Measurements from ENCODE around the gene SLC13A4.

SLC13A4 gene

GRCh38 chr7:135768467-135768866, 40.5 kb upstream of the SLC13A4 start:
- no CpG with 5 or more reads among the region's 4 CpGs for WGBS (ENCODE audit: extremely low coverage, insufficient coverage, low lambda C conversion rate)
- Histone ChIP-seq H2BK15ac (replicated peaks; ENCODE audit: low read depth) (no peak overlapping the region), H3K23ac (ENCODE audit: low read length) (no peak overlapping the region), H3K4me1 (ENCODE audit: control insufficient read depth, low read depth, low read length) (peaks cover 3% of the 10 kb centered on the region), H3K79me1 (ENCODE audit: low read length) (no peaks in the 10 kb centered on the region), H4K5ac (ENCODE audit: low read length) (no peak overlapping the region), H2BK120ac (ENCODE audit: low read depth, low read length) (no peak overlapping the region), H3K9ac (ENCODE audit: low read length) (no peak overlapping the region), H3K4ac (ENCODE audit: low read depth, low read length) (no peak overlapping the region), H3K36me3 (ENCODE audit: control insufficient read depth, insufficient read depth, low read length) (no peaks in the 10 kb centered on the region), H3K4me2 (ENCODE audit: low read length) (no peak overlapping the region), H3K18ac (ENCODE audit: low read length) (no peak overlapping the region), H3K27me3 (ENCODE audit: insufficient read depth, low read length, poor library complexity) (no peaks in the 10 kb centered on the region), H3K56ac (ENCODE audit: low read length) (no peak overlapping the region), H3K4me3 (ENCODE audit: low read length) (no peak overlapping the region), H2AK5ac (ENCODE audit: low read length) (no peak overlapping the region), H2BK5ac (ENCODE audit: low read length) (no peak overlapping the region), H4K8ac (ENCODE audit: low read depth, low read length) (no peak overlapping the region), H3K79me2 (ENCODE audit: control insufficient read depth, insufficient read depth, low read length) (no peaks in the 10 kb centered on the region), H3K27ac (ENCODE audit: low read depth, low read length) (no peak overlapping the region)
- no peak for DNase-seq

GRCh38 chr7:135768064-135768463, 40.1 kb upstream of the SLC13A4 start:
- DNase-seq, result no peak
- no peaks in the 10 kb centered on the region for H3K79me2 ChIP-seq (ENCODE audit: control insufficient read depth, insufficient read depth, low read length)
- H2AK5ac ChIP-seq (ENCODE audit: low read length), result no peak overlapping the region
- H3K79me1 ChIP-seq (ENCODE audit: low read length), result no peaks in the 10 kb centered on the region
- no peak overlapping the region for H3K4ac ChIP-seq (ENCODE audit: low read depth, low read length)
- no peak overlapping the region for H4K8ac ChIP-seq (ENCODE audit: low read depth, low read length)
- H4K5ac ChIP-seq (ENCODE audit: low read length), result no peak overlapping the region
- no peak overlapping the region for H3K27ac ChIP-seq (ENCODE audit: low read depth, low read length)
- H3K18ac ChIP-seq (ENCODE audit: low read length), result no peak overlapping the region
- H3K4me2 ChIP-seq (ENCODE audit: low read length), result no peak overlapping the region
- WGBS (ENCODE audit: extremely low coverage, insufficient coverage, low lambda C conversion rate), result no CpG with 5 or more reads among the region's 3 CpGs
- H3K4me1 ChIP-seq (ENCODE audit: control insufficient read depth, low read depth, low read length), result peaks cover 3% of the 10 kb centered on the region
- no peaks in the 10 kb centered on the region for H3K36me3 ChIP-seq (ENCODE audit: control insufficient read depth, insufficient read depth, low read length)
- H2BK5ac ChIP-seq (ENCODE audit: low read length), result no peak overlapping the region
- no peak overlapping the region for H3K4me3 ChIP-seq (ENCODE audit: low read length)
- H2BK15ac ChIP-seq (replicated peaks; ENCODE audit: low read depth), result no peak overlapping the region
- no peak overlapping the region for H3K56ac ChIP-seq (ENCODE audit: low read length)
- H2BK120ac ChIP-seq (ENCODE audit: low read depth, low read length), result no peak overlapping the region
- no peaks in the 10 kb centered on the region for H3K27me3 ChIP-seq (ENCODE audit: insufficient read depth, low read length, poor library complexity)
- no peak overlapping the region for H3K23ac ChIP-seq (ENCODE audit: low read length)
- no peak overlapping the region for H3K9ac ChIP-seq (ENCODE audit: low read length)

- Histone ChIP-seq H3K36me3 (ENCODE audit: control insufficient read depth, insufficient read depth, low read length) (no peaks in the 10 kb centered on the region), H3K23ac (ENCODE audit: low read length) (no peak overlapping the region), H2BK15ac (replicated peaks; ENCODE audit: low read depth) (no peak overlapping the region), H3K79me2 (ENCODE audit: control insufficient read depth, insufficient read depth, low read length) (no peaks in the 10 kb centered on the region), H3K79me1 (ENCODE audit: low read length) (no peaks in the 10 kb centered on the region), H3K27ac (ENCODE audit: low read depth, low read length) (no peak overlapping the region), H3K9ac (ENCODE audit: low read length) (no peak overlapping the region), H3K27me3 (ENCODE audit: insufficient read depth, low read length, poor library complexity) (no peaks in the 10 kb centered on the region), H4K8ac (ENCODE audit: low read depth, low read length) (no peak overlapping the region), H2BK120ac (ENCODE audit: low read depth, low read length) (no peak overlapping the region), H3K18ac (ENCODE audit: low read length) (no peak overlapping the region), H2AK5ac (ENCODE audit: low read length) (no peak overlapping the region), H3K56ac (ENCODE audit: low read length) (no peak overlapping the region), H3K4ac (ENCODE audit: low read depth, low read length) (no peak overlapping the region), H3K4me1 (ENCODE audit: control insufficient read depth, low read depth, low read length) (peaks cover 3% of the 10 kb centered on the region), H4K5ac (ENCODE audit: low read length) (no peak overlapping the region), H3K4me3 (ENCODE audit: low read length) (no peak overlapping the region), H2BK5ac (ENCODE audit: low read length) (no peak overlapping the region), H3K4me2 (ENCODE audit: low read length) (no peak overlapping the region)
- WGBS (ENCODE audit: extremely low coverage, insufficient coverage, low lambda C conversion rate), result no CpG with 5 or more reads among the region's 2 CpGs
- no peak for DNase-seq
Observed at GRCh38 chr7:135763261-135763660, 35.3 kb upstream of the SLC13A4 start.

- no peak overlapping the region for H4K5ac ChIP-seq (ENCODE audit: low read length)
- DNase-seq, result no peak
- no CpG with 5 or more reads among the region's 10 CpGs for WGBS (ENCODE audit: extremely low coverage, insufficient coverage, low lambda C conversion rate)
Observed at GRCh38 chr7:135761751-135762488, 33.9 kb upstream of the SLC13A4 start.

GRCh38 chr7:135759532-135759931, 31.5 kb upstream of the SLC13A4 start:
- peaks cover 3% of the 10 kb centered on the region for H3K4me1 ChIP-seq (ENCODE audit: control insufficient read depth, low read depth, low read length)
- H3K27ac ChIP-seq (ENCODE audit: low read depth, low read length), result no peak overlapping the region
- H3K4ac ChIP-seq (ENCODE audit: low read depth, low read length), result no peak overlapping the region
- no peak overlapping the region for H3K9ac ChIP-seq (ENCODE audit: low read length)
- no peak overlapping the region for H3K18ac ChIP-seq (ENCODE audit: low read length)
- H3K4me3 ChIP-seq (ENCODE audit: low read length), result no peak overlapping the region
- no peak overlapping the region for H3K56ac ChIP-seq (ENCODE audit: low read length)
- no peak overlapping the region for H3K23ac ChIP-seq (ENCODE audit: low read length)
- no peak for DNase-seq
- H3K36me3 ChIP-seq (ENCODE audit: control insufficient read depth, insufficient read depth, low read length), result no peaks in the 10 kb centered on the region
- no peaks in the 10 kb centered on the region for H3K79me2 ChIP-seq (ENCODE audit: control insufficient read depth, insufficient read depth, low read length)
- no peak overlapping the region for H3K4me2 ChIP-seq (ENCODE audit: low read length)
- no peak overlapping the region for H2AK5ac ChIP-seq (ENCODE audit: low read length)
- no peak overlapping the region for H4K5ac ChIP-seq (ENCODE audit: low read length)
- H3K27me3 ChIP-seq (ENCODE audit: insufficient read depth, low read length, poor library complexity), result no peaks in the 10 kb centered on the region
- WGBS (ENCODE audit: extremely low coverage, insufficient coverage, low lambda C conversion rate), result no CpG with 5 or more reads among the region's 4 CpGs
- no peak overlapping the region for H4K8ac ChIP-seq (ENCODE audit: low read depth, low read length)
- no peak overlapping the region for H2BK120ac ChIP-seq (ENCODE audit: low read depth, low read length)
- H2BK5ac ChIP-seq (ENCODE audit: low read length), result no peak overlapping the region
- H2BK15ac ChIP-seq (replicated peaks; ENCODE audit: low read depth), result no peak overlapping the region
- no peaks in the 10 kb centered on the region for H3K79me1 ChIP-seq (ENCODE audit: low read length)

More at GRCh38 chr7:135761751-135762488, 33.9 kb upstream of the SLC13A4 start:
- Histone ChIP-seq H3K9ac (ENCODE audit: low read length) (no peak overlapping the region), H3K4ac (ENCODE audit: low read depth, low read length) (no peak overlapping the region), H3K23ac (ENCODE audit: low read length) (no peak overlapping the region), H2BK15ac (replicated peaks; ENCODE audit: low read depth) (no peak overlapping the region), H2AK5ac (ENCODE audit: low read length) (no peak overlapping the region), H2BK120ac (ENCODE audit: low read depth, low read length) (no peak overlapping the region), H3K18ac (ENCODE audit: low read length) (no peak overlapping the region), H3K4me3 (ENCODE audit: low read length) (no peak overlapping the region), H3K36me3 (ENCODE audit: control insufficient read depth, insufficient read depth, low read length) (no peaks in the 10 kb centered on the region), H3K79me1 (ENCODE audit: low read length) (no peaks in the 10 kb centered on the region), H2BK5ac (ENCODE audit: low read length) (no peak overlapping the region), H3K56ac (ENCODE audit: low read length) (peak overlapping the region; percentile 40), H3K4me2 (ENCODE audit: low read length) (no peak overlapping the region), H3K27me3 (ENCODE audit: insufficient read depth, low read length, poor library complexity) (no peaks in the 10 kb centered on the region), H3K4me1 (ENCODE audit: control insufficient read depth, low read depth, low read length) (peaks cover 3% of the 10 kb centered on the region), H4K8ac (ENCODE audit: low read depth, low read length) (no peak overlapping the region), H3K79me2 (ENCODE audit: control insufficient read depth, insufficient read depth, low read length) (no peaks in the 10 kb centered on the region), H3K27ac (ENCODE audit: low read depth, low read length) (no peak overlapping the region)

GRCh38 chr7:135758531-135758932, 30.5 kb upstream of the SLC13A4 start:
- no peak overlapping the region for H3K23ac ChIP-seq (ENCODE audit: low read length)
- DNase-seq, result peak; percentile 34
- H3K79me2 ChIP-seq (ENCODE audit: control insufficient read depth, insufficient read depth, low read length), result no peaks in the 10 kb centered on the region
- H3K9ac ChIP-seq (ENCODE audit: low read length), result no peak overlapping the region
- no peak overlapping the region for H3K27ac ChIP-seq (ENCODE audit: low read depth, low read length)
- H3K36me3 ChIP-seq (ENCODE audit: control insufficient read depth, insufficient read depth, low read length), result no peaks in the 10 kb centered on the region
- no peak overlapping the region for H4K5ac ChIP-seq (ENCODE audit: low read length)
- no peak overlapping the region for H4K8ac ChIP-seq (ENCODE audit: low read depth, low read length)
- H2BK15ac ChIP-seq (replicated peaks; ENCODE audit: low read depth), result no peak overlapping the region
- peaks cover 3% of the 10 kb centered on the region for H3K4me1 ChIP-seq (ENCODE audit: control insufficient read depth, low read depth, low read length)
- H3K79me1 ChIP-seq (ENCODE audit: low read length), result no peaks in the 10 kb centered on the region
- H2BK5ac ChIP-seq (ENCODE audit: low read length), result no peak overlapping the region
- no peaks in the 10 kb centered on the region for H3K27me3 ChIP-seq (ENCODE audit: insufficient read depth, low read length, poor library complexity)
- H3K56ac ChIP-seq (ENCODE audit: low read length), result no peak overlapping the region
- no peak overlapping the region for H3K4me2 ChIP-seq (ENCODE audit: low read length)
- no peak overlapping the region for H3K4ac ChIP-seq (ENCODE audit: low read depth, low read length)
- H2AK5ac ChIP-seq (ENCODE audit: low read length), result no peak overlapping the region
- no peak overlapping the region for H3K18ac ChIP-seq (ENCODE audit: low read length)
- H3K4me3 ChIP-seq (ENCODE audit: low read length), result no peak overlapping the region
- no peak overlapping the region for H2BK120ac ChIP-seq (ENCODE audit: low read depth, low read length)
- no CpG with 5 or more reads among the region's 5 CpGs for WGBS (ENCODE audit: extremely low coverage, insufficient coverage, low lambda C conversion rate)

All from mesendoderm (in vitro differentiated cells).